GM12872 (cell line): ENCODE data around the gene RAC3.

ENCODE experiments used
- TF ChIP-seq, protein P1 (sequence below): IDR thresholded peaks from 3 replicates; pipeline ENCODE4 v1.5.1; 2011; ENCODE audit warnings: low read depth, mild to moderate bottlenecking, low read length, moderate library complexity; ENCODE audit not compliant: insufficient read depth

Gene RAC3

GRCh38 chr17:82016061-82016874 is 15.2 kb upstream of the RAC3 start:
- TF ChIP-seq, protein P1, sequence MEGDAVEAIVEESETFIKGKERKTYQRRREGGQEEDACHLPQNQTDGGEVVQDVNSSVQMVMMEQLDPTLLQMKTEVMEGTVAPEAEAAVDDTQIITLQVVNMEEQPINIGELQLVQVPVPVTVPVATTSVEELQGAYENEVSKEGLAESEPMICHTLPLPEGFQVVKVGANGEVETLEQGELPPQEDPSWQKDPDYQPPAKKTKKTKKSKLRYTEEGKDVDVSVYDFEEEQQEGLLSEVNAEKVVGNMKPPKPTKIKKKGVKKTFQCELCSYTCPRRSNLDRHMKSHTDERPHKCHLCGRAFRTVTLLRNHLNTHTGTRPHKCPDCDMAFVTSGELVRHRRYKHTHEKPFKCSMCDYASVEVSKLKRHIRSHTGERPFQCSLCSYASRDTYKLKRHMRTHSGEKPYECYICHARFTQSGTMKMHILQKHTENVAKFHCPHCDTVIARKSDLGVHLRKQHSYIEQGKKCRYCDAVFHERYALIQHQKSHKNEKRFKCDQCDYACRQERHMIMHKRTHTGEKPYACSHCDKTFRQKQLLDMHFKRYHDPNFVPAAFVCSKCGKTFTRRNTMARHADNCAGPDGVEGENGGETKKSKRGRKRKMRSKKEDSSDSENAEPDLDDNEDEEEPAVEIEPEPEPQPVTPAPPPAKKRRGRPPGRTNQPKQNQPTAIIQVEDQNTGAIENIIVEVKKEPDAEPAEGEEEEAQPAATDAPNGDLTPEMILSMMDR = no peak

DNA sequence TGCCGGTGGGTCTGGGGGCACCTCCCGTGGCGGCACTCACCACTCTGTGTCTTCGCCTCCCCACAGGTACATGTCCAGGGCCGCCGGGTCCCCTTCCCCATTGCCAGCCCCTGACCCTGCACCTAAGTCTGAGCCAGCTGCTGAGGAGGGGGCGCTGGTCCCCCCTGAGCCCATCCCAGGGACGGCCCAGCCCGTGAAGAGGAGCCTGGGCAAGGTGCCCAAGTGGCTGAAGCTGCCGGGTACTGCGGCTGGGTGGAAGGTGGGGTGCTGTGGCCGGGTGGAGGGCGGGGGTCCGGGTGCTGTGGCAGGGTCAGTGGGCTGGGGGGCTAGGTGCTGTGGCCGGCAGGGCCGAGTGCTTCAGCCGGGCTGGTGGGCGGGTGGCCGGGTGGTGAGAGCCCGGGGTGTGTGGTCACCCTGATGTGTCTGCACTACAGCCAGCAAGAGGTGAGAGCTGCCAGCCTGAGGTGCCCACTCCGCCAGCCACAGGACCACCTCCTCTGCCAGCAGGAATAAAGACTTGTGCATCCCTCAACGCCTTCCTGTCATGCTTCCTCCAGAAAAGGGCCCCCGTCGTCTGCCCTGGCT is 14.5 kb upstream of the RAC3 start:
- TF ChIP-seq, protein P1 = no peak

DNA sequence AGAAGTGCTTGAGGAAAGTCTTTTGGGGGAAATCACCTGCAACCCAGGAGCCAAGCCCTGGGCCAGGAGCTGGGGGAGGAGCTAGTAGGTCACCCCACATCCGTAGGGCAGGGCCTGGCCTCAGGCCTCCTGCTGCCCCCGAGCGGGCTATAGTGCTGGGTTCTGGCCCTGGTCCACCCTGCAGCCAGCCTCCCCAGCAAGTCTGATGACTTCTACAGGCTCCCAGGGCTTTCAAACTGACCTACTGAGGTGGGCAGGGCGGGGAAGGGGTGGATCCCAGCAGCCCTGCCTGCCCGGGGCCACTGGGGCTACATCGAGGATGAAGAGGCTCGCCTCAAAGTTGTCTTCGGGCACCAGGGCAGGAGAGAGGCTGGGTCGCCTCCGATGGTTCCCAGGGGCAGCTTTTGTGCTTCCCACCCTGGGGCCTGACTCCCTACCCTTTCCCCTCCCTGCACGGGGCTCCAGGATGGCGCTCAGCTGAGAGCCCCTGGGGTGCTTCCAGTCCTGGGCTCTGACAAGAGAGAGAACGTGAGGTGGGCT is 13.8 kb upstream of the RAC3 start:
- TF ChIP-seq, protein P1 = no peak

DNA sequence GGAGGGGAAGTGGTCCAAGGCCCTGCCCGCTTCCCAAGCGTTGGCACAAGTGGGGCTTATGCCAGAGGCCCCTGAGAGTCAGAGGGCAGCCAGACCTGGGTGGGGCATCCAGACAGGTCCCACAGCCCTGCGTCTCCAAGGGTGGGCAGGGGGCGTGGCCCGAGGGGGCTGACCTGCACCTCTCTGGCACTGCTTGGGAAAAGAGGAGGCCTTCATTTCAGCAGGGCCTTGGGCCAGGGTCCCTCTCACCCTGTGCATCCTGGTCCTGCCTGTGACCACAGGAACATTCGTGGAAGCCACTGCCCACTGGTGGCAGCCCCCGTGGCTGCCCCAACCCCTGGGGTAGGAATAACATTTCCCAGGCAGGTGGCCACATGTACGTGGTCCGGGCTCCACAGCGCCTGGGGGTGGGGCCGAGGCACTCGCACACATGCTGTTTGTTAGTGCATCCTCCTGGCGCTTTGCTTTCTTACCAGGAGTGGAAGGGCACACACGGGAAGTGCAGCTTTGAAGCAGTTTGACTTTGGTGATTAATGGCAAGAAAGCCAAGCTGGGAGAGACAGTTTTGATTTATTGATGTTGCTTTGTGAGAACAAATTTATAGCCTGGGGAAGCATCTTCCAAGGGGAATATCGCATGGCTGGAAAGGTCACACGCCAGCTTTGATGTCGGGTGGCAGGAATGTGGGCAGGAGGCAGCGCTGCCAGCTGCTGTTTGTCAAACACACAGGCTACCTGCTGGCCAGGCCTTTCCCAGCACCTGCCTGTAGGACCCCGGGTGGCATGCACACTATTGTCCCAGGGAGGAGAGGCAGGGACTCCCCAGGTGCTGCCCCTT is 13.1 kb upstream of the RAC3 start:
- TF ChIP-seq, protein P1 = no peak

DNA sequence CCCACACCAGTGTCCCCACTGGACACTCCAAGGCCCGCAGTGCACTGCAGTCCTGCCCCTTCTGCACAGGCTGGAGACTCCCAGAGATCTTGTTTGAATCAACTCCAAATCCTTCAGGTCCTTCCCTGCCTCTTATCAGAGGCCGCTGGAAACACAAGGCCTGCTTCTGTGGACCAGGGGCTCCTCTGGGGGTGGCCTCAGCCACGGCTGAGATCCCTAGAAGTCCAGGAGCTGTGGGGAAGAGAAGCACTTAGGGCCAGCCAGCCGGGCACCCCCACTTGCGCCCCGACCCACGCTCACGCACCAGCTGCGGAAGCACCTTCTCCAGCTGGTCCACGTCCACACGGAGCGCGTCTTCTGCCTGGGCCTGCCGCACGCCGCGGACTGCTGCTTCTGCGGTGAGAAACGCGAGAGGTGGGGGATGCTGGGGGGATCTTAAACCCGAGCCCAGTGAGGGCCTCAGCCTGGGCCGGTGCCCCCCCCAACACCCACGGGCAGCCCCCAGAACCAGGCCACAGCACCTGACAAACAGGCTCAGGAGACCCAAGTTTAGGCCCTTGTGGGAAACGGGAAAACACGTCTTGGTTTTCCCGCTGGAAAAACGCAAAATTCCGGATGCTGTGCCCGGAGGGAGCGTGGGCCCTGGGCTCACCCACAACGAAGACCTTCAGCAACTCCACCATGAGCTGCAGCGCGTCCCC is 12.3 kb upstream of the RAC3 start:
- TF ChIP-seq, protein P1 = no peak

- TF ChIP-seq, protein P1 = peak; percentile 94
Measured at GRCh38 chr17:82019690-82020571, 11.5 kb upstream of the RAC3 start.
